ENCODE results near the gene KRT1. TPM values are rescaled to one million over a fixed set of nuclear protein-coding genes. Genes with fewer than 3 reads are reported as not detected.

Gene KRT1
- polyA plus RNA-seq, 1 of the 3 experiments (the other 2 are of a cell fraction), result not detected

GRCh38 chr12:52659951-52660350 is 20.3 kb downstream of the KRT1 start:
- no peak for DNase-seq
- POLR2A ChIA-PET, result no interaction called here
- CTCF ChIA-PET, result no interaction called here
- TF ChIP-seq MAX (IDR thresholded peaks at IDR 0.05; ENCODE audit: low read depth) (no peak), RCOR1 (IDR thresholded peaks at IDR 0.05; ENCODE audit: low read length) (no peak), POLR2AphosphoS5 (IDR thresholded peaks at IDR 0.05; ENCODE audit: low read depth, low read length) (no peak)
- no peaks in the 10 kb centered on the region for H3K9me2 ChIP-seq
- H4K20me1 ChIP-seq (ENCODE audit: insufficient read depth), result no peaks in the 10 kb centered on the region
- H2AFZ ChIP-seq (ENCODE audit: low read depth), result no peak overlapping the region
- H3K9ac ChIP-seq, result no peak overlapping the region
- no peak overlapping the region for H3K4me3 ChIP-seq (ENCODE audit: low read depth in 2 of 2, low read length in 1 of 2)
- no peak overlapping the region for H3K4me2 ChIP-seq
- no peaks in the 10 kb centered on the region for H3K9me3 ChIP-seq
- WGBS (ENCODE audit: low lambda C conversion rate), result 26% methylated on average over 4 of the region's 4 CpGs
- H3K27ac ChIP-seq (ENCODE audit: low read depth in 2 of 2, low read length in 1 of 2), result no peak overlapping the region
- no peaks in the 10 kb centered on the region for H3K79me2 ChIP-seq (ENCODE audit: insufficient read depth)
- no peaks in the 10 kb centered on the region for H3K4me1 ChIP-seq (ENCODE audit: control insufficient read depth in 1 of 2, insufficient read depth in 2 of 2, low read depth in 1 of 2, low read length in 1 of 2)
- no peaks in the 10 kb centered on the region for H3F3A ChIP-seq (replicated peaks; ENCODE audit: insufficient read depth)
- no peaks in the 10 kb centered on the region for H3K36me3 ChIP-seq (replicated peaks in 1 of 2; ENCODE audit: control insufficient read depth in 1 of 2, insufficient read depth in 2 of 2, low read length in 1 of 2)
- peaks cover 31% of the 10 kb centered on the region for H3K27me3 ChIP-seq (ENCODE audit: insufficient read depth)

GRCh38 chr12:52659395-52659794 is 20.8 kb downstream of the KRT1 start:
- no peak overlapping the region for H3K4me3 ChIP-seq (ENCODE audit: low read depth in 2 of 2, low read length in 1 of 2)
- no peak overlapping the region for H2AFZ ChIP-seq (ENCODE audit: low read depth)
- H3K27me3 ChIP-seq (ENCODE audit: insufficient read depth), result peaks cover 31% of the 10 kb centered on the region
- no peak for DNase-seq
- no peaks in the 10 kb centered on the region for H3K9me3 ChIP-seq
- no peaks in the 10 kb centered on the region for H3K4me1 ChIP-seq (ENCODE audit: control insufficient read depth in 1 of 2, insufficient read depth in 2 of 2, low read depth in 1 of 2, low read length in 1 of 2)
- H3K4me2 ChIP-seq, result no peak overlapping the region
- 22% methylated on average over 7 of the region's 7 CpGs for WGBS (ENCODE audit: low lambda C conversion rate)
- H3F3A ChIP-seq (replicated peaks; ENCODE audit: insufficient read depth), result no peaks in the 10 kb centered on the region
- CTCF ChIA-PET, result no interaction called here
- H3K9me2 ChIP-seq, result no peaks in the 10 kb centered on the region
- no peaks in the 10 kb centered on the region for H3K79me2 ChIP-seq (ENCODE audit: insufficient read depth)
- no peaks in the 10 kb centered on the region for H3K36me3 ChIP-seq (replicated peaks in 1 of 2; ENCODE audit: control insufficient read depth in 1 of 2, insufficient read depth in 2 of 2, low read length in 1 of 2)
- POLR2A ChIA-PET, result no interaction called here
- no peak overlapping the region for H3K9ac ChIP-seq
- H3K27ac ChIP-seq (ENCODE audit: low read depth in 2 of 2, low read length in 1 of 2), result no peak overlapping the region
- no peaks in the 10 kb centered on the region for H4K20me1 ChIP-seq (ENCODE audit: insufficient read depth)
- TF ChIP-seq ZBTB33 (IDR thresholded peaks at IDR 0.05; ENCODE audit: borderline replicate concordance, low read depth), result no peak
- TF ChIP-seq MAX (IDR thresholded peaks at IDR 0.05; ENCODE audit: low read depth), result no peak
- no peak for TF ChIP-seq PBX3 (IDR thresholded peaks at IDR 0.05)
- TF ChIP-seq RXRA (IDR thresholded peaks at IDR 0.05; ENCODE audit: borderline replicate concordance, low read depth), result no peak
- no peak for TF ChIP-seq TCF12 (IDR thresholded peaks at IDR 0.05)
- TF ChIP-seq MEF2A (IDR thresholded peaks at IDR 0.05; ENCODE audit: borderline replicate concordance, low read depth), result no peak
- no peak for TF ChIP-seq USF1 (IDR thresholded peaks at IDR 0.05; ENCODE audit: borderline replicate concordance, low read depth)
- no peak for TF ChIP-seq RFX5 (IDR thresholded peaks at IDR 0.05; ENCODE audit: low read length)
- TF ChIP-seq NRF1 (IDR thresholded peaks at IDR 0.05; ENCODE audit: low read depth, low read length), result no peak
- TF ChIP-seq EZH2phosphoT487 (IDR thresholded peaks at IDR 0.05; ENCODE audit: borderline replicate concordance, low read depth), result no peak
- no peak for TF ChIP-seq ELF1 (IDR thresholded peaks at IDR 0.05)
- no peak for TF ChIP-seq YY1 (IDR thresholded peaks at IDR 0.05; ENCODE audit: low read depth)
- TF ChIP-seq TEAD4 (IDR thresholded peaks at IDR 0.05; ENCODE audit: borderline replicate concordance, insufficient read depth), result no peak
- no peak for TF ChIP-seq SMC3 (IDR thresholded peaks at IDR 0.05; ENCODE audit: low read depth, low read length)
- TF ChIP-seq RCOR1 (IDR thresholded peaks at IDR 0.05; ENCODE audit: low read length), result no peak
- no peak for TF ChIP-seq FOXJ3 (CRISPR knock-in tag; IDR thresholded peaks at IDR 0.05)
- TF ChIP-seq CTCF (IDR thresholded peaks at IDR 0.05), result no peak
